Prostate gland (tissue), 2 donors: ENCODE data around the gene KCNJ14. TPM values are rescaled to one million over a fixed set of nuclear protein-coding genes. Genes with fewer than 3 reads are reported as not detected.

Source experiments
- DNase-seq: peaks from one replicate; pipeline ENCODE4 v3.0.0-alpha.2; 2019; ENCODE audit warnings: low spot score
- H3K27ac ChIP-seq, 2 donors: fragments of 200-600 bp; sonication (generic); 2 replicates each; pipeline ENCODE4 v1.5.1; 2017 to 2019
- H3K27me3 ChIP-seq: fragments of 200-600 bp; sonication (generic); replicated peaks from 2 replicates; pipeline ENCODE4 v1.5.1; 2019; ENCODE audit not compliant: insufficient read depth
- H3K36me3 ChIP-seq, 2 donors: fragments of 200-600 bp; sonication (generic); 1 replicate in 1 of 2; 2 replicates in 1 of 2; pipeline versions ENCODE4 v1.5.1 to v1.8.1; 2017 to 2019
- H3K4me1 ChIP-seq: fragments of 200-600 bp; sonication (generic); replicated peaks from 2 replicates; pipeline ENCODE4 v1.5.1; 2019
- H3K4me3 ChIP-seq, 2 donors: fragments of 200-600 bp; sonication (generic); 2 replicates each; pipeline ENCODE4 v1.5.1; 2017 to 2019
- H3K9me3 ChIP-seq: fragments of 200-600 bp; sonication (generic); 2 replicates; pipeline ENCODE4 v1.5.1; 2017
- POLR2A ChIP-seq: fragments of 450-650 bp; IDR thresholded peaks from one replicate; pipeline ENCODE4 v1.6.1; 2016; ENCODE audit warnings: antibody characterized with exemption, mild to moderate bottlenecking
- POLR2AphosphoS5 ChIP-seq: sonication (generic); formaldehyde crosslinking; IDR thresholded peaks from one replicate; pipeline ENCODE4 v1.6.1; 2017; ENCODE audit warnings: antibody characterized with exemption
- WGBS: methylation state at CpG from one replicate; pipeline ENCODE4 v1.1.5; 2018; 5-methylcytosine and 5-hydroxymethylcytosine counted together
- intact Hi-C: fragments of 100-400 bp; cut with DNase I; formaldehyde crosslinking; loops from one replicate; pipeline ENCODE4 v1.14.2; 2022
- total RNA-seq, 2 donors: library from RNA; depleted of rRNA; stranded (reverse); fragments of >200 nt; gene quantifications; one replicate each; pipeline ENCODE4 v1.1.0, GENCODE V29; 2016
- TF ChIP-seq, protein P1 (sequence below), 4 experiments: fragments of 200-600 bp in 2 of 4; fragments of 450-650 bp in 2 of 4; sonication (generic) in 2 of 4; IDR thresholded peaks; 1 replicate in 3 of 4; 2 replicates in 1 of 4; pipeline ENCODE4 v1.5.1; 2016 to 2019; ENCODE audit warnings: antibody characterized with exemption in 4 of 4, mild to moderate bottlenecking in 2 of 4, moderate library complexity in 2 of 4

The KCNJ14 gene
- total RNA-seq, 2 donors from 2014 or later = 0.45 to 2.2 TPM

DNA sequence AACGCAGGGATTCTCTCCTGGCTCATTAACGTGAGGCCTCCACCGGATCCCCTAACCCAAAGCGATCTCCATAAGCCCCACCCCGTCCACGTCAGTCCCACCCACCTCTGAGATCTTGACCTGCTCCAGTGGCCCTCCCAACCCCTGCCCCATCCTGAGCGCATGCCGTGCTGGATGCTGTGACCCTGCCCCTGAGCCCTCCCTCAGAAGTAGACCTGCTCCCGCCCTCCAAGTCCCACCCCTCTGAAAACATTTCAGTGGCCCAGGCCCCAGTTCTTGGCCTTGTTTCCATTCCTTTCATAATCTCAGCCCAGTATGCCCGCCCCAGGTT, 36.4 kb downstream of the KCNJ14 start:
- Histone ChIP-seq H3K4me3 (no peak overlapping the region), H3K4me1 (peaks cover 5% of the 10 kb centered on the region), H3K9me3 (no peaks in the 10 kb centered on the region), H3K27me3 (no peaks in the 10 kb centered on the region), H3K36me3 (no peaks in the 10 kb centered on the region), H3K27ac (peak overlapping the region in 1 of 2 donors; percentile 27)
- no peak for TF ChIP-seq POLR2A
- TF ChIP-seq, protein P1, sequence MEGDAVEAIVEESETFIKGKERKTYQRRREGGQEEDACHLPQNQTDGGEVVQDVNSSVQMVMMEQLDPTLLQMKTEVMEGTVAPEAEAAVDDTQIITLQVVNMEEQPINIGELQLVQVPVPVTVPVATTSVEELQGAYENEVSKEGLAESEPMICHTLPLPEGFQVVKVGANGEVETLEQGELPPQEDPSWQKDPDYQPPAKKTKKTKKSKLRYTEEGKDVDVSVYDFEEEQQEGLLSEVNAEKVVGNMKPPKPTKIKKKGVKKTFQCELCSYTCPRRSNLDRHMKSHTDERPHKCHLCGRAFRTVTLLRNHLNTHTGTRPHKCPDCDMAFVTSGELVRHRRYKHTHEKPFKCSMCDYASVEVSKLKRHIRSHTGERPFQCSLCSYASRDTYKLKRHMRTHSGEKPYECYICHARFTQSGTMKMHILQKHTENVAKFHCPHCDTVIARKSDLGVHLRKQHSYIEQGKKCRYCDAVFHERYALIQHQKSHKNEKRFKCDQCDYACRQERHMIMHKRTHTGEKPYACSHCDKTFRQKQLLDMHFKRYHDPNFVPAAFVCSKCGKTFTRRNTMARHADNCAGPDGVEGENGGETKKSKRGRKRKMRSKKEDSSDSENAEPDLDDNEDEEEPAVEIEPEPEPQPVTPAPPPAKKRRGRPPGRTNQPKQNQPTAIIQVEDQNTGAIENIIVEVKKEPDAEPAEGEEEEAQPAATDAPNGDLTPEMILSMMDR (IDR thresholded peaks at IDR 0.05) = no peak
- TF ChIP-seq POLR2AphosphoS5 = no peak
- no peak for DNase-seq
- intact Hi-C loops = loop anchor here (2.0 kb wide), 1 partner anchor 93 kb away; no protein-coding TSS in a partner anchor
- 41% methylated on average over 10 of the region's 10 CpGs for WGBS

DNA sequence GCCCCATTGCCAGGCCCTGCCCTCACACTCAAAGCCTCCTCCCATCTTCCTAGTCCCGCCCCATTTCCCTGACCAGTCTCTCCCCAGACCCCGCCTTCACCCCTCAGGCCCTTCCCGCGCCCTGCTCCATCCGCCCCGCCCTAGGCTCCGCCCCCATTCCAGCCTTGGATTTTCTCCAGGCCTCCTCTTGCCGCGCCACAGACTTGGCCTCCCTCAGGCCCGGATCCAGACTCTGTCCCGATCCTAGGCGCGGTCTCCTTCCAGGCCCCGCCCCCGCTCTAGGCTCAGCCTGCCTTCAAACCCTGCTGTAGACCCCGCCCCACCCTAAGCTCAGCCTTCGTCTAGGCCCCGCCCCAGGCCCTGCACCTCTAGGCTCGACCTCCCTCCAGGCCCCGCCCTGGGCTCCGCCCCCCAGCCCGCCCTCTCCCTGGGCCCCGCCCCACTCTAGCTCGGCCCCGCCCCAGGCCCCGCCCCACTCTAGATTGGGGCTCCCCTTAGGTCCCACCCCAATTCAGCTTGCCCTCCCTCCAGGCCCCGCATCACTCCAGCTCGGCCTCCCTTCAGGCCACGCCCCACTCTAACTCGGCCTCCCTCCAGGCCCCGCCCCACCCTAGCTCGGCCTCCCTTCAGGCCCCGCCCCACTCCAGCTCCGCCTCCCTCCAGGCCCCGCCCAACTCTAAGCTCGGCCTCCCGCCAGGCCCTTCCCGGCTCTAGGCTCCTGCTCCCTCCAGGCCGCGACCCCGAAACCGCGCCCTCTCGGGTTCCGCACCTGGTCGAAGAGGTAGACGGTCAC, 37.7 kb downstream of the KCNJ14 start:
- intact Hi-C loops = no loop called here

DNA sequence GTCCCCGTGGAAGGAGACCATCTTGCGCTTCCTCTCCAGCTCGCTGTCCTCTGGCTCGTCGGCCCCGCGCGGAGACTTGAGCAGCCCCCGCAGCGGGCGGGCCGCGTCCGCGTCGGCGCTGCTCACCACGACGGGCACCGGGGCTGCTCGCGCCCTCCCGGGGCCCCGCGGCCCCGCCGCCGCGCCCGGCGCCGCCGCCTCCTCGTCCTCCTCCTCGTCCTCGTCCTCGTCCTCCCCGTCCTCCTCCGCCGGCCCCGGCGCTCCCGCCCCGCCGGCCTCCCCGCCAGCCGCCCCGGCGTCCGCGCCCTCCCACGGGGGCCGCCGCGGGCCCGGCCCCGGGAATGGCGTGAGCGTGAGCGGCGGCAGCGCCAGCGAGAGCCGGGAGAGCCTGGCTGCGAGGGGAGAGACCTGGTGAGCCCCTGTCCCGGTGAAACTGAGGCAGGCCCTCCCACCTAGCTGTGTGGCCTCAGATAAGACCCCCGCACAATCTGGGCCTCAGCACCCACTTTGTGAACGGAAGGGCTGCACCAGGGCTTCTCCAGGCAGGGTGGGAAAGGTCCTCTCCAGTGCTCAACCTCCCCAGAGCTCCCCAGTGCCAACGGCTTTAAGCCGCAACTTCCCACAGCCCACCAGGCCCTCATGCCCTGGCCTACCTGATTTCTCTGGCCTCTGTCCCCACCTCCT, 38.5 kb downstream of the KCNJ14 start:
- no peaks in the 10 kb centered on the region for H3K36me3 ChIP-seq
- 6% methylated on average over 12 of the region's 70 CpGs for WGBS
- H3K9me3 ChIP-seq = no peaks in the 10 kb centered on the region
- H3K4me3 ChIP-seq = peak overlapping the region; percentile 44 to 46
- H3K27ac ChIP-seq = peak overlapping the region; percentile 71 to 73
- DNase-seq = no peak
- H3K4me1 ChIP-seq = no peaks in the 10 kb centered on the region
- TF ChIP-seq POLR2AphosphoS5 (no peak), POLR2A (no peak)
- TF ChIP-seq, protein P1 (IDR thresholded peaks at IDR 0.05) = no peak
- intact Hi-C loops = no loop called here
- no peaks in the 10 kb centered on the region for H3K27me3 ChIP-seq

More for the DNA sequence above, 37.7 kb downstream of the KCNJ14 start:
- WGBS = 3% methylated on average over 47 of the region's 47 CpGs
- TF ChIP-seq, protein P1 (IDR thresholded peaks at IDR 0.05) = no peak
- TF ChIP-seq POLR2AphosphoS5 = peak; percentile 78
- peak; percentile 90 for TF ChIP-seq POLR2A
- Histone ChIP-seq H3K9me3 (no peaks in the 10 kb centered on the region), H3K27ac (peak overlapping the region; percentile 71 to 73), H3K4me3 (peak overlapping the region; percentile 44 to 46), H3K4me1 (peaks cover 3% of the 10 kb centered on the region), H3K27me3 (no peaks in the 10 kb centered on the region), H3K36me3 (no peaks in the 10 kb centered on the region)
- peak; percentile 96 for DNase-seq

DNA sequence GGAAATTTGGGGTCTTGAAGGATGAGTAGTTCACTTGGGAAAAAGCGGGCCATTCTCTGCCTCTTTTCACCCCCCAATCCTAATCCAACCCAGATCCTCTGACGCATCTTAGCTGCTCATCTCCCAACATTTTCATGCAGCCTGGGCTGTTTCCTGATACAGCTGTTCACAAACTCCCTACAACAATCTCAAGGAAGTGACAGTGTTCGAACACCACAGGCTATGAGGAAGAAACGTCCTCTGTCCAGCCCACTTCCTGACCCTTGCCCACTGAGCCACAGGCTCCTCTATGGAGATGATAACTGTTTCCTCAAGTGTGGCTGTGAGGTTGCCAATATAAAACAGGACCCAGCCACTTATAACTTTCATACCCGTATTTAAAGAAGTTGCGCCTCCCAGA, 40.0 kb downstream of the KCNJ14 start:
- intact Hi-C loops = no loop called here
- WGBS = 78% methylated on average over 6 of the region's 6 CpGs
- H3K4me1 ChIP-seq = no peaks in the 10 kb centered on the region
- H3K4me3 ChIP-seq = no peak overlapping the region
- H3K27ac ChIP-seq = no peak overlapping the region
- H3K9me3 ChIP-seq = no peaks in the 10 kb centered on the region
- DNase-seq = no peak
- H3K36me3 ChIP-seq = no peaks in the 10 kb centered on the region
- TF ChIP-seq POLR2AphosphoS5 = no peak
- TF ChIP-seq POLR2A = no peak
- TF ChIP-seq, protein P1 (IDR thresholded peaks at IDR 0.05) = no peak
- no peaks in the 10 kb centered on the region for H3K27me3 ChIP-seq
